Measurements from ENCODE around the gene TMUB1. TPM values are rescaled to one million over a fixed set of nuclear protein-coding genes. Genes with fewer than 3 reads are reported as not detected.
A peak's percentile ranks its signal among the peaks of the same experiment; 100 is the strongest.

Gene TMUB1
- total and polyA plus RNA-seq, 2 donors (not counting 3 experiments of a cell fraction or from before 2014, with no cell fraction given), result 41.3 to 45.3 TPM

- H3K36me3 ChIP-seq (ENCODE audit: control insufficient read depth in 2 of 2, extremely low read depth in 1 of 2, insufficient read depth in 2 of 2, low read length in 2 of 2), result peaks cover 0 to 5% of the 10 kb centered on the region in 2 experiments
- peak overlapping the region; percentile 57 for H3K9ac ChIP-seq (replicated peaks; ENCODE audit: extremely low read depth, insufficient read depth, low read length)
- TF ChIP-seq POLR2AphosphoS5 (IDR thresholded peaks at IDR 0.05; ENCODE audit: insufficient read depth, low read depth, low read length), result no peak
- TF ChIP-seq MAX (IDR thresholded peaks at IDR 0.05; ENCODE audit: insufficient read depth, insufficient read length), result no peak
- TF ChIP-seq JUN (IDR thresholded peaks at IDR 0.05; ENCODE audit: borderline replicate concordance, insufficient read depth, insufficient read length, low read depth), result no peak
- TF ChIP-seq EZH2 (IDR thresholded peaks at IDR 0.05; ENCODE audit: borderline replicate concordance, low read depth, low read length, severe bottlenecking), result no peak
- TF ChIP-seq MYC (IDR thresholded peaks at IDR 0.05; ENCODE audit: low read depth, low read length), result no peak
- TF ChIP-seq GATA2 (IDR thresholded peaks at IDR 0.05; ENCODE audit: insufficient read depth, insufficient read length, low read depth, low read length), result no peak
- TF ChIP-seq FOS (IDR thresholded peaks at IDR 0.05; ENCODE audit: borderline replicate concordance, insufficient read depth, low read length), result no peak
- TF ChIP-seq POLR2A (IDR thresholded peaks at IDR 0.05; ENCODE audit: low read depth, low read length), result no peak
- peak overlapping the region; percentile 53 for H2AFZ ChIP-seq (ENCODE audit: low read depth, low read length)
- H4K20me1 ChIP-seq (replicated peaks; ENCODE audit: control insufficient read depth, extremely low read depth, insufficient read depth, low read length), result no peaks in the 10 kb centered on the region
- peaks cover 34% of the 10 kb centered on the region for H3K79me2 ChIP-seq (ENCODE audit: control insufficient read depth, insufficient read depth, low read length)
- FAIRE-seq, result no peak
- no TSS peak for BruUV-seq (replicated peaks)
- DNase-seq (ENCODE audit: low read depth, low spot score), result peak; percentile 35
- H3K27ac ChIP-seq (ENCODE audit: insufficient read depth, low read depth, low read length), result peak overlapping the region; percentile 81
- dilution Hi-C loops (cut with MboI; ENCODE audit: extremely low pct_ligation_motif_present, low sequenced_read_pairs) (no loop called here), intact Hi-C loops (cut with micrococcal nuclease) (loop anchor here (1.0 to 2.0 kb wide), 5 partner anchors 20 to 70 kb away; partner anchors contain the start of genes ABCB8 and FASTK)
- H3K4me2 ChIP-seq (ENCODE audit: insufficient read depth, low read length), result peak overlapping the region; percentile 44
- H3K9me1 ChIP-seq (replicated peaks; ENCODE audit: control insufficient read depth, extremely low read depth, insufficient read depth, low read length), result no peaks in the 10 kb centered on the region
- peaks cover 29% of the 10 kb centered on the region for H3K4me1 ChIP-seq (ENCODE audit: control insufficient read depth, extremely low read depth, insufficient read depth, low read length)
- no peaks in the 10 kb centered on the region for H3K27me3 ChIP-seq (ENCODE audit: control insufficient read depth in 2 of 2, insufficient read depth in 2 of 2, low read length in 2 of 2)
- peak overlapping the region in 2 of 3 experiments; percentile 66 to 69 for H3K4me3 ChIP-seq (replicated peaks in 1 of 3; ENCODE audit: insufficient read depth in 1 of 3, low read depth in 1 of 3, low read length in 3 of 3)
- H3K9me3 ChIP-seq (replicated peaks; ENCODE audit: control insufficient read depth, insufficient read depth, low read length), result no peaks in the 10 kb centered on the region
- ChIA-PET POLR2A (interaction anchor here (1.5 kb wide), 1 partner anchor 20 kb away, joined by 4 read pairs; no protein-coding TSS in a partner anchor), CTCF (interaction anchor here (0.9 to 2.8 kb wide), 6 partner anchors 12 to 97 kb away, joined by 3 to 11 read pairs (median 4); partner anchors contain the start of genes ABCB8 and FASTK)
These were observed 24.4 kb downstream of the TMUB1 start for GRCh38 chr7:151058781-151059366.

Measured in endothelial cell of umbilical vein (primary cell).